HepG2 (cell line): Measurements from ENCODE around the gene KHNYN. TPM values are rescaled to one million over a fixed set of nuclear protein-coding genes. Genes with fewer than 3 reads are reported as not detected.
A peak's percentile ranks its signal among the peaks of the same experiment; 100 is the strongest.

Source experiments
- ELF1 ChIP-seq: sonication (generic); formaldehyde crosslinking; IDR thresholded peaks from 2 replicates; pipeline ENCODE4 v1.4.0; 2020; ENCODE audit warnings: missing genetic modification reagents
- ELF4 ChIP-seq: sonication (generic); formaldehyde crosslinking; IDR thresholded peaks from 2 replicates; pipeline ENCODE4 v1.5.0; 2020; ENCODE audit warnings: missing genetic modification reagents, mild to moderate bottlenecking, moderate library complexity, borderline replicate concordance
- EZH2 ChIP-seq: conservative IDR thresholded peaks from 2 replicates; pipeline ENCODE4 v1.6.1; 2012; ENCODE audit warnings: mild to moderate bottlenecking, low read depth, low read length, moderate library complexity
- FLYWCH1 ChIP-seq: sonication (generic); formaldehyde crosslinking; IDR thresholded peaks from 2 replicates; pipeline ENCODE4 v1.8.1; 2023; ENCODE audit warnings: mild to moderate bottlenecking, missing genetic modification reagents
- MBD4 ChIP-seq: IDR thresholded peaks from 2 replicates; pipeline ENCODE4 v1.6.1; 2012; ENCODE audit warnings: low read length, inconsistent platforms, borderline replicate concordance
- MED8 ChIP-seq: sonication (generic); formaldehyde crosslinking; IDR thresholded peaks from 2 replicates; pipeline ENCODE4 v1.8.1; 2023; ENCODE audit warnings: mild to moderate bottlenecking, missing genetic modification reagents; ENCODE audit not compliant: insufficient replicate concordance
- NCOA2 ChIP-seq: sonication (generic); formaldehyde crosslinking; IDR thresholded peaks from 2 replicates; pipeline ENCODE4 v1.8.0; 2022; ENCODE audit warnings: inconsistent platforms
- SMAD9 ChIP-seq: sonication (generic); formaldehyde crosslinking; IDR thresholded peaks from 2 replicates; pipeline ENCODE4 v1.5.1; 2020; ENCODE audit warnings: mild to moderate bottlenecking, missing genetic modification reagents
- SRY ChIP-seq: sonication (generic); formaldehyde crosslinking; IDR thresholded peaks from 2 replicates; pipeline ENCODE4 v1.8.0; 2022; ENCODE audit warnings: mild to moderate bottlenecking, missing genetic modification reagents
- ZNF225 ChIP-seq: sonication (generic); formaldehyde crosslinking; IDR thresholded peaks from 2 replicates; pipeline ENCODE4 v1.4.0; 2020; ENCODE audit warnings: mild to moderate bottlenecking, missing genetic modification reagents
- ZNF264 ChIP-seq: sonication (generic); formaldehyde crosslinking; IDR thresholded peaks from 2 replicates; pipeline ENCODE4 v1.4.0; 2020; ENCODE audit warnings: missing genetic modification reagents
- ZNF317 ChIP-seq: sonication (generic); formaldehyde crosslinking; IDR thresholded peaks from 2 replicates; pipeline ENCODE4 v1.5.0; 2020; ENCODE audit warnings: mild to moderate bottlenecking, missing genetic modification reagents
- ZNF337 ChIP-seq: sonication (generic); formaldehyde crosslinking; IDR thresholded peaks from 2 replicates; pipeline ENCODE4 v1.5.1; 2020; ENCODE audit warnings: missing genetic modification reagents, low read depth, mild to moderate bottlenecking, borderline replicate concordance
- ZNF44 ChIP-seq: sonication (generic); formaldehyde crosslinking; IDR thresholded peaks from 2 replicates; pipeline ENCODE4 v1.5.1; 2020; ENCODE audit warnings: mild to moderate bottlenecking, missing genetic modification reagents
- ZNF713 ChIP-seq: sonication (generic); formaldehyde crosslinking; IDR thresholded peaks from 2 replicates; pipeline ENCODE4 v1.4.0; 2020; ENCODE audit warnings: mild to moderate bottlenecking, missing genetic modification reagents
- ZSCAN20 ChIP-seq: sonication (generic); formaldehyde crosslinking; IDR thresholded peaks from 2 replicates; pipeline ENCODE4 v1.4.0; 2020; ENCODE audit warnings: missing genetic modification reagents, mild to moderate bottlenecking, borderline replicate concordance
- polyA plus RNA-seq, 8 experiments: library from polyadenylated mRNA; depleted of rRNA in 3 of 8; stranded (reverse) in 7 of 8; unstranded in 1 of 8; fragments of >200 nt; fragmentation: Illumina TruSeq in 4 of 8; extraction: Trizol in 4 of 8; gene quantifications; 2 replicates each; pipeline versions ENCODE4 v1.2.1 to v1.2.3, GENCODE V29; 2011 to 2016; ENCODE audit warnings: low read depth in 4 of 8, missing spikeins in 1 of 8, mixed read lengths in 1 of 8; ENCODE audit not compliant: insufficient read depth in 1 of 8
- total RNA-seq, 5 experiments: library from RNA; depleted of rRNA; stranded (reverse); fragments of >200 nt; fragmentation: Illumina TruSeq; extraction: Trizol; gene quantifications; 2 replicates each; pipeline ENCODE4 v1.2.3, GENCODE V29; 2016; ENCODE audit warnings: low read depth in 1 of 5
- TF ChIP-seq, protein P1 (sequence below): conservative IDR thresholded peaks from 2 replicates; pipeline ENCODE4 v1.6.1; 2018; ENCODE audit warnings: missing genetic modification reagents
- TF ChIP-seq, protein P2 (sequence below): sonication (generic); formaldehyde crosslinking; IDR thresholded peaks from 2 replicates; pipeline ENCODE4 v1.4.0; 2020; ENCODE audit warnings: missing genetic modification reagents
- TF ChIP-seq, protein P3 (sequence below): sonication (generic); formaldehyde crosslinking; IDR thresholded peaks from 2 replicates; pipeline ENCODE4 v1.4.0; 2020; ENCODE audit warnings: mild to moderate bottlenecking, missing genetic modification reagents
- TF ChIP-seq, protein P4 (sequence below): sonication (generic); formaldehyde crosslinking; IDR thresholded peaks from 2 replicates; pipeline ENCODE4 v1.5.0; 2020; ENCODE audit warnings: mild to moderate bottlenecking, missing genetic modification reagents, borderline replicate concordance
- TF ChIP-seq, protein P5 (sequence below): sonication (generic); formaldehyde crosslinking; IDR thresholded peaks from 2 replicates; pipeline ENCODE4 v1.5.0; 2020; ENCODE audit warnings: mild to moderate bottlenecking, missing genetic modification reagents
- TF ChIP-seq, protein P6 (sequence below): fragments of 450-650 bp; IDR thresholded peaks from 2 replicates; pipeline ENCODE4 v1.6.1; 2017

Gene KHNYN
- total and polyA plus RNA-seq, 2 of the 13 experiments (the other 11 are each of a cell fraction or from before 2014, with no cell fraction given), result 52.8 to 75.7 TPM

DNA sequence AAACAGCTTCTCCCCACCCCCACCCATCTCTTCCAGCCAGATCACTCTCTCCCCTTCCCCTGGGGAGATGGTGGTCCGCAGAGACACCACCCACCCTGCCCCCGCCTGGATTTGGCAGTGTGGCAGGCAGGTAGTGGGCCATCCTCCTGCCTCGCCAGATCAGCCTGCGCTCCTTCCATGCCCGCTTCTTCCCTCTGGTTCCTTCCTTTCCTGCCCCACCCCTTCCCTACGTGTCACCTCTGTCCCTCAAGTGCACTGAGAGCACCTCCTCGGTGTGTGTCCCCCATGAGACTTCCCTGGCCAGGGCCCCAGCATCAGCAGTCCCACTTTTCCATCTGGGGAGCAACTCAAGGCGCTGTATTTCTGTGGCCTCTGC, 30.3 kb upstream of the KHNYN start (continued):
- TF ChIP-seq, protein P1, sequence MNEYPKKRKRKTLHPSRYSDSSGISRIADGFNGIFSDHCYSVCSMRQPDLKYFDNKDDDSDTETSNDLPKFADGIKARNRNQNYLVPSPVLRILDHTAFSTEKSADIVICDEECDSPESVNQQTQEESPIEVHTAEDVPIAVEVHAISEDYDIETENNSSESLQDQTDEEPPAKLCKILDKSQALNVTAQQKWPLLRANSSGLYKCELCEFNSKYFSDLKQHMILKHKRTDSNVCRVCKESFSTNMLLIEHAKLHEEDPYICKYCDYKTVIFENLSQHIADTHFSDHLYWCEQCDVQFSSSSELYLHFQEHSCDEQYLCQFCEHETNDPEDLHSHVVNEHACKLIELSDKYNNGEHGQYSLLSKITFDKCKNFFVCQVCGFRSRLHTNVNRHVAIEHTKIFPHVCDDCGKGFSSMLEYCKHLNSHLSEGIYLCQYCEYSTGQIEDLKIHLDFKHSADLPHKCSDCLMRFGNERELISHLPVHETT (CRISPR knock-in tag), result no peak
- TF ChIP-seq, protein P2, sequence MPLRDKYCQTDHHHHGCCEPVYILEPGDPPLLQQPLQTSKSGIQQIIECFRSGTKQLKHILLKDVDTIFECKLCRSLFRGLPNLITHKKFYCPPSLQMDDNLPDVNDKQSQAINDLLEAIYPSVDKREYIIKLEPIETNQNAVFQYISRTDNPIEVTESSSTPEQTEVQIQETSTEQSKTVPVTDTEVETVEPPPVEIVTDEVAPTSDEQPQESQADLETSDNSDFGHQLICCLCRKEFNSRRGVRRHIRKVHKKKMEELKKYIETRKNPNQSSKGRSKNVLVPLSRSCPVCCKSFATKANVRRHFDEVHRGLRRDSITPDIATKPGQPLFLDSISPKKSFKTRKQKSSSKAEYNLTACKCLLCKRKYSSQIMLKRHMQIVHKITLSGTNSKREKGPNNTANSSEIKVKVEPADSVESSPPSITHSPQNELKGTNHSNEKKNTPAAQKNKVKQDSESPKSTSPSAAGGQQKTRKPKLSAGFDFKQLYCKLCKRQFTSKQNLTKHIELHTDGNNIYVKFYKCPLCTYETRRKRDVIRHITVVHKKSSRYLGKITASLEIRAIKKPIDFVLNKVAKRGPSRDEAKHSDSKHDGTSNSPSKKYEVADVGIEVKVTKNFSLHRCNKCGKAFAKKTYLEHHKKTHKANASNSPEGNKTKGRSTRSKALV, result no peak
- TF ChIP-seq EZH2, result 0 out of 2 replicates have a peak, but pooled peaks have one; percentile 76
- TF ChIP-seq SMAD9 (CRISPR knock-in tag), result no peak
- TF ChIP-seq SRY (CRISPR knock-in tag), result no peak
- TF ChIP-seq ELF1 (CRISPR knock-in tag), result no peak
- TF ChIP-seq, protein P3, sequence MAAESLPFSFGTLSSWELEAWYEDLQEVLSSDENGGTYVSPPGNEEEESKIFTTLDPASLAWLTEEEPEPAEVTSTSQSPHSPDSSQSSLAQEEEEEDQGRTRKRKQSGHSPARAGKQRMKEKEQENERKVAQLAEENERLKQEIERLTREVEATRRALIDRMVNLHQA, result no peak
- TF ChIP-seq, protein P4, sequence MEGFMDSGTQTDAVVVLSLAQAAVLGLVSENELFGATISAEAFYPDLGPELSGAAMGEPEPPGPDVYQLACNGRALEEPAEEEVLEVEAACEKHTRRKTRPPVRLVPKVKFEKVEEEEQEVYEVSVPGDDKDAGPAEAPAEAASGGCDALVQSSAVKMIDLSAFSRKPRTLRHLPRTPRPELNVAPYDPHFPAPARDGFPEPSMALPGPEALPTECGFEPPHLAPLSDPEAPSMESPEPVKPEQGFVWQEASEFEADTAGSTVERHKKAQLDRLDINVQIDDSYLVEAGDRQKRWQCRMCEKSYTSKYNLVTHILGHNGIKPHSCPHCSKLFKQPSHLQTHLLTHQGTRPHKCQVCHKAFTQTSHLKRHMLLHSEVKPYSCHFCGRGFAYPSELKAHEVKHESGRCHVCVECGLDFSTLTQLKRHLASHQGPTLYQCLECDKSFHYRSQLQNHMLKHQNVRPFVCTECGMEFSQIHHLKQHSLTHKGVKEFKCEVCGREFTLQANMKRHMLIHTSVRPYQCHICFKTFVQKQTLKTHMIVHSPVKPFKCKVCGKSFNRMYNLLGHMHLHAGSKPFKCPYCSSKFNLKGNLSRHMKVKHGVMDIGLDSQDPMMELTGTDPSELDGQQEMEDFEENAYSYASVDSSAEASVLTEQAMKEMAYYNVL (CRISPR knock-in tag), result peak; percentile 20; the same call in 1 of the 2 replicates
- no peak for TF ChIP-seq ELF4 (CRISPR knock-in tag)
- 0 out of 2 replicates have a peak, but pooled peaks have one; percentile 25 for TF ChIP-seq ZNF713 (CRISPR knock-in tag)
- TF ChIP-seq FLYWCH1 (CRISPR knock-in tag), result no peak
- TF ChIP-seq ZNF225 (CRISPR knock-in tag), result peak; percentile 81; the same call in 1 of the 2 replicates
- no peak for TF ChIP-seq ZNF337 (CRISPR knock-in tag)
- TF ChIP-seq, protein P5, sequence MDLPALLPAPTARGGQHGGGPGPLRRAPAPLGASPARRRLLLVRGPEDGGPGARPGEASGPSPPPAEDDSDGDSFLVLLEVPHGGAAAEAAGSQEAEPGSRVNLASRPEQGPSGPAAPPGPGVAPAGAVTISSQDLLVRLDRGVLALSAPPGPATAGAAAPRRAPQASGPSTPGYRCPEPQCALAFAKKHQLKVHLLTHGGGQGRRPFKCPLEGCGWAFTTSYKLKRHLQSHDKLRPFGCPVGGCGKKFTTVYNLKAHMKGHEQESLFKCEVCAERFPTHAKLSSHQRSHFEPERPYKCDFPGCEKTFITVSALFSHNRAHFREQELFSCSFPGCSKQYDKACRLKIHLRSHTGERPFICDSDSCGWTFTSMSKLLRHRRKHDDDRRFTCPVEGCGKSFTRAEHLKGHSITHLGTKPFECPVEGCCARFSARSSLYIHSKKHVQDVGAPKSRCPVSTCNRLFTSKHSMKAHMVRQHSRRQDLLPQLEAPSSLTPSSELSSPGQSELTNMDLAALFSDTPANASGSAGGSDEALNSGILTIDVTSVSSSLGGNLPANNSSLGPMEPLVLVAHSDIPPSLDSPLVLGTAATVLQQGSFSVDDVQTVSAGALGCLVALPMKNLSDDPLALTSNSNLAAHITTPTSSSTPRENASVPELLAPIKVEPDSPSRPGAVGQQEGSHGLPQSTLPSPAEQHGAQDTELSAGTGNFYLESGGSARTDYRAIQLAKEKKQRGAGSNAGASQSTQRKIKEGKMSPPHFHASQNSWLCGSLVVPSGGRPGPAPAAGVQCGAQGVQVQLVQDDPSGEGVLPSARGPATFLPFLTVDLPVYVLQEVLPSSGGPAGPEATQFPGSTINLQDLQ (CRISPR knock-in tag), result 0 out of 2 replicates have a peak, but pooled peaks have one; percentile 8
- no peak for TF ChIP-seq ZSCAN20 (CRISPR knock-in tag)
- TF ChIP-seq ZNF317 (CRISPR knock-in tag), result no peak
- no peak for TF ChIP-seq ZNF44 (CRISPR knock-in tag)
- TF ChIP-seq, protein P6, sequence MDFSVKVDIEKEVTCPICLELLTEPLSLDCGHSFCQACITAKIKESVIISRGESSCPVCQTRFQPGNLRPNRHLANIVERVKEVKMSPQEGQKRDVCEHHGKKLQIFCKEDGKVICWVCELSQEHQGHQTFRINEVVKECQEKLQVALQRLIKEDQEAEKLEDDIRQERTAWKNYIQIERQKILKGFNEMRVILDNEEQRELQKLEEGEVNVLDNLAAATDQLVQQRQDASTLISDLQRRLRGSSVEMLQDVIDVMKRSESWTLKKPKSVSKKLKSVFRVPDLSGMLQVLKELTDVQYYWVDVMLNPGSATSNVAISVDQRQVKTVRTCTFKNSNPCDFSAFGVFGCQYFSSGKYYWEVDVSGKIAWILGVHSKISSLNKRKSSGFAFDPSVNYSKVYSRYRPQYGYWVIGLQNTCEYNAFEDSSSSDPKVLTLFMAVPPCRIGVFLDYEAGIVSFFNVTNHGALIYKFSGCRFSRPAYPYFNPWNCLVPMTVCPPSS, result no peak
- no peak for TF ChIP-seq MED8 (CRISPR knock-in tag)
- TF ChIP-seq MBD4, result no peak
- no peak for TF ChIP-seq ZNF264 (CRISPR knock-in tag)
- TF ChIP-seq NCOA2, result no peak
